ENCODE results near the gene OOSP2.
"Not testable (repeated sequence)": the region's sequence is repeated elsewhere in the genome, so short reads cannot be mapped to it uniquely, and the experiment has no call there.

The OOSP2 gene

DNA sequence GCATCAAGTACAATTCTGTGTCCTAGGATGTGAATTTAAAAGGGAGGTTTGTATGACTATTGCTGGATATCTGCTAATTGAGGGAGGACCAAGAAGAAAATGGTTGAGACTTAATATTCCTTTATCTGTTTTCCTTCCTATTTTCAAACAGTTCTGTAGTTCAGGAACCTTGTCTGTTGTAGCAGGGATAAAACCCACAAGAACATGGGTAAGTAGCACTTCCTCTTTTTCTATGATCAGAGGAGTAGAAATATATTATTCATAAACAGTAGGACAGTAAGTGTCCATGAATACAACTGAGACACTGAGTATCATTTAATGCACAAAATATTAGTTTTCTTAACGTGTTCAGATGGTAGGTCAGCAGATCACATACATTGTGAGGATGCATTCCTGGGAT is 23.9 kb downstream of the OOSP2 start:
- no peak overlapping the region for H2BK12ac ChIP-seq (ENCODE audit: low read length in 2 of 2)
- H3K23ac ChIP-seq (ENCODE audit: low read length in 2 of 2): no peak overlapping the region
- no peaks in the 10 kb centered on the region for H3K27me3 ChIP-seq (ENCODE audit: control insufficient read depth in 1 of 2, insufficient read depth in 1 of 2, low read length in 2 of 2)
- H2AK5ac ChIP-seq (ENCODE audit: low read length, severe bottlenecking): no peak overlapping the region
- H3K79me1 ChIP-seq (replicated peaks; ENCODE audit: low read length, poor library complexity, severe bottlenecking): no peaks in the 10 kb centered on the region
- no peak overlapping the region for H3K18ac ChIP-seq (ENCODE audit: low read depth in 1 of 2, low read length in 2 of 2)
- no peaks in the 10 kb centered on the region for H3K36me3 ChIP-seq (ENCODE audit: control insufficient read depth in 1 of 2, insufficient read depth in 2 of 2, low read depth in 1 of 2, low read length in 2 of 2)
- H3K4me2 ChIP-seq (ENCODE audit: low read length, poor library complexity, severe bottlenecking): no peak overlapping the region
- no peak overlapping the region for H4K8ac ChIP-seq (ENCODE audit: low read length)
- H3K4me3 ChIP-seq (ENCODE audit: insufficient read depth in 1 of 2, low read depth in 1 of 2, low read length in 2 of 2): no peak overlapping the region
- WGBS: 50% methylated on average over 1 of the region's 1 CpG
- H3K14ac ChIP-seq (ENCODE audit: low read length in 2 of 2): no peak overlapping the region
- no peak overlapping the region for H2BK120ac ChIP-seq (ENCODE audit: low read depth, low read length)
- H4K91ac ChIP-seq (ENCODE audit: low read length): no peak overlapping the region
- no peaks in the 10 kb centered on the region for H3K4me1 ChIP-seq (ENCODE audit: control insufficient read depth, insufficient read depth, low read depth, low read length)
- H2BK5ac ChIP-seq (ENCODE audit: low read depth, low read length, poor library complexity, severe bottlenecking): no peak overlapping the region
- no peak overlapping the region for H2BK15ac ChIP-seq (ENCODE audit: low read depth, poor library complexity, severe bottlenecking)
- H3K9ac ChIP-seq (ENCODE audit: low read length): no peak overlapping the region
- no peak overlapping the region for H2AFZ ChIP-seq (ENCODE audit: low read depth, low read length)
- H3K27ac ChIP-seq (ENCODE audit: low read length, poor library complexity, severe bottlenecking): no peak overlapping the region
- DNase-seq: no peak
- H3K9me3 ChIP-seq (ENCODE audit: control insufficient read depth, low read length): peaks cover 6% of the 10 kb centered on the region
- H3K4ac ChIP-seq (ENCODE audit: low read depth in 1 of 2, low read length in 2 of 2): no peak overlapping the region

DNA sequence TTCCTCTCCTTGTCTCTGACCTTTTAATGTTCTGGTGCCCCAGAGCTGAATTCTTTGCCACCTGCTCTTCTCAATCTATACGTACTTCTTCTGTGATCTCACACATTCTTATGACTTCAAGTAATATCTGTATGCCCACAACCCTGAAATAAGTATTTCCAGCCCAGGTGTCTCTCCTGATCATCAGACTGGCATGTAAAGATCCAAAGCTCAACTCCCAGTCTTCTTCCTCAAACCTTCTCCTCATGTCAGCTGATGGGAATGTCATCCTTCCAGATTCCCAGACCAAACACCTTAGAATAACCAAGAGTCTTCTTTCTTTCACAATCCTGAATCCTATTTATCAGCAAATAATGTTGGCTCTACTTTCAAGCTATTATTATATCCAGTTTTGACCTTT is 25.6 kb downstream of the OOSP2 start:
- no peak for DNase-seq
- H4K8ac ChIP-seq (ENCODE audit: low read length): no peak overlapping the region
- no peak overlapping the region for H2BK12ac ChIP-seq (ENCODE audit: low read length in 2 of 2)
- H3K4me1 ChIP-seq (ENCODE audit: control insufficient read depth, insufficient read depth, low read depth, low read length): no peaks in the 10 kb centered on the region
- no peak overlapping the region for H2BK5ac ChIP-seq (ENCODE audit: low read depth, low read length, poor library complexity, severe bottlenecking)
- H3K18ac ChIP-seq (ENCODE audit: low read depth in 1 of 2, low read length in 2 of 2): no peak overlapping the region
- WGBS: 89% methylated on average over 1 of the region's 1 CpG
- no peak overlapping the region for H3K27ac ChIP-seq (ENCODE audit: low read length, poor library complexity, severe bottlenecking)
- H2AFZ ChIP-seq (ENCODE audit: low read depth, low read length): no peak overlapping the region
- H3K4me2 ChIP-seq (ENCODE audit: low read length, poor library complexity, severe bottlenecking): no peak overlapping the region
- H3K9ac ChIP-seq (ENCODE audit: low read length): no peak overlapping the region
- H2BK120ac ChIP-seq (ENCODE audit: low read depth, low read length): no peak overlapping the region
- no peaks in the 10 kb centered on the region for H3K79me1 ChIP-seq (replicated peaks; ENCODE audit: low read length, poor library complexity, severe bottlenecking)
- no peak overlapping the region for H3K23ac ChIP-seq (ENCODE audit: low read length in 2 of 2)
- H3K9me3 ChIP-seq (ENCODE audit: control insufficient read depth, low read length): no peaks in the 10 kb centered on the region
- no peak overlapping the region for H3K14ac ChIP-seq (ENCODE audit: low read length in 2 of 2)
- no peak overlapping the region for H3K4ac ChIP-seq (ENCODE audit: low read depth in 1 of 2, low read length in 2 of 2)
- no peaks in the 10 kb centered on the region for H3K27me3 ChIP-seq (ENCODE audit: control insufficient read depth in 1 of 2, insufficient read depth in 1 of 2, low read length in 2 of 2)
- H3K36me3 ChIP-seq (ENCODE audit: control insufficient read depth in 1 of 2, insufficient read depth in 2 of 2, low read depth in 1 of 2, low read length in 2 of 2): no peaks in the 10 kb centered on the region
- no peak overlapping the region for H2AK5ac ChIP-seq (ENCODE audit: low read length, severe bottlenecking)
- H2BK15ac ChIP-seq (ENCODE audit: low read depth, poor library complexity, severe bottlenecking): no peak overlapping the region
- no peak overlapping the region for H3K4me3 ChIP-seq (ENCODE audit: insufficient read depth in 1 of 2, low read depth in 1 of 2, low read length in 2 of 2)
- no peak overlapping the region for H4K91ac ChIP-seq (ENCODE audit: low read length)

DNA sequence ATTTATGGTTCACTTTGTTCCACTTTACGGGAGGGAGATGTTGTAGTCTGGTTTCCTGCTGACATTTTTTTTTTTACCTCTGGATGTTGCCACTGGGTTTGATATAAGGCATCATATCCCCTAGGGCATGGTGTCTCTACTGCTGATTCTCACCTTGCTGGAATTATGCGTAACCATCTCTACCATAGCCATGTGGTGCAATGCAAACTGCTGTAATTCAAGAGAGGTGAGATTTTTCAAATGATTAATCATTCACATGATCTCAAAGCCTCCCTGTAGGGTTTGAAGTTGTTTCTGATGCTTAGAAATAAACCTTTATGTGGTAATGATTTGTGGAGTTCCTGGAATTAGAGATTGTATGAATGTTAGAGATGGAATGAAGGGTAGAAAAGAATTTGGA is 29.2 kb downstream of the OOSP2 start:
- 67% methylated on average over 2 of the region's 2 CpGs for WGBS
- no peak overlapping the region for H3K14ac ChIP-seq (ENCODE audit: low read length in 2 of 2)
- H3K27me3 ChIP-seq (ENCODE audit: control insufficient read depth in 1 of 2, insufficient read depth in 1 of 2, low read length in 2 of 2): no peaks in the 10 kb centered on the region

DNA sequence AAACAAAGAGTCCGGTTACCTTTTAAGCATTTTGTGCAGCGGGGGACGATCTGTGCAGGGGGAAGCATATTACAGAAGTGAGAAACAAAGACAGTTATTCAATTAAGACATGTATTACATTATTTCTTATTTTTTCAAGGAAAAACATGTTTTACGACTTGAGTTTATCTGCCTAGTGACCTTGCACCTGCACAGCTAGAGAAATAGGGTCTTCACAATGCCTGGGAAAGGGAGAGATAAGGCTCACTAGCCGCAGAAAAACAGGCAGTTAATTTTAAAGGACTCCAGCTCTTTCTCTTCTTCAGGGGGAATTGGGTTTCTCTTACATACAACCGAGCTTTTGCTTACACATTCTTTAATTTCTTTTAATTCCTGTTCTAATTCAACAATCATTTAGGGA is 31.4 kb downstream of the OOSP2 start:
- H2AFZ ChIP-seq (ENCODE audit: low read depth, low read length); H3K4me3 ChIP-seq (ENCODE audit: insufficient read depth in 1 of 2, low read depth in 1 of 2, low read length in 2 of 2); H3K23ac ChIP-seq (ENCODE audit: low read length in 2 of 2); H3K4ac ChIP-seq (ENCODE audit: low read depth in 1 of 2, low read length in 2 of 2); H2BK5ac ChIP-seq (ENCODE audit: low read depth, low read length, poor library complexity, severe bottlenecking); H2BK12ac ChIP-seq (ENCODE audit: low read length in 2 of 2); H3K27me3 ChIP-seq (ENCODE audit: control insufficient read depth in 1 of 2, insufficient read depth in 1 of 2, low read length in 2 of 2); H2BK15ac ChIP-seq (ENCODE audit: low read depth, poor library complexity, severe bottlenecking); H3K9me3 ChIP-seq (ENCODE audit: control insufficient read depth, low read length); H3K27ac ChIP-seq (ENCODE audit: low read length, poor library complexity, severe bottlenecking); H3K4me1 ChIP-seq (ENCODE audit: control insufficient read depth, insufficient read depth, low read depth, low read length); H3K36me3 ChIP-seq (ENCODE audit: control insufficient read depth in 1 of 2, insufficient read depth in 2 of 2, low read depth in 1 of 2, low read length in 2 of 2); H3K14ac ChIP-seq (ENCODE audit: low read length in 2 of 2); H2BK120ac ChIP-seq (ENCODE audit: low read depth, low read length); H3K4me2 ChIP-seq (ENCODE audit: low read length, poor library complexity, severe bottlenecking); DNase-seq; H2AK5ac ChIP-seq (ENCODE audit: low read length, severe bottlenecking); H4K8ac ChIP-seq (ENCODE audit: low read length); H4K91ac ChIP-seq (ENCODE audit: low read length); H3K79me1 ChIP-seq (replicated peaks; ENCODE audit: low read length, poor library complexity, severe bottlenecking); H3K9ac ChIP-seq (ENCODE audit: low read length); H3K18ac ChIP-seq (ENCODE audit: low read depth in 1 of 2, low read length in 2 of 2): not testable (repeated sequence)
- 79% methylated on average over 6 of the region's 6 CpGs for WGBS

More for the DNA sequence above, 29.2 kb downstream of the OOSP2 start:
- H3K27ac ChIP-seq (ENCODE audit: low read length, poor library complexity, severe bottlenecking): no peak overlapping the region
- no peak overlapping the region for H3K4ac ChIP-seq (ENCODE audit: low read depth in 1 of 2, low read length in 2 of 2)
- no peak for DNase-seq
- no peaks in the 10 kb centered on the region for H3K9me3 ChIP-seq (ENCODE audit: control insufficient read depth, low read length)
- no peak overlapping the region for H2AK5ac ChIP-seq (ENCODE audit: low read length, severe bottlenecking)
- H3K4me3 ChIP-seq (ENCODE audit: insufficient read depth in 1 of 2, low read depth in 1 of 2, low read length in 2 of 2): no peak overlapping the region
- H2BK15ac ChIP-seq (ENCODE audit: low read depth, poor library complexity, severe bottlenecking): no peak overlapping the region
- no peak overlapping the region for H3K4me2 ChIP-seq (ENCODE audit: low read length, poor library complexity, severe bottlenecking)
- no peaks in the 10 kb centered on the region for H3K79me1 ChIP-seq (replicated peaks; ENCODE audit: low read length, poor library complexity, severe bottlenecking)
- H4K91ac ChIP-seq (ENCODE audit: low read length): no peak overlapping the region
- no peaks in the 10 kb centered on the region for H3K36me3 ChIP-seq (ENCODE audit: control insufficient read depth in 1 of 2, insufficient read depth in 2 of 2, low read depth in 1 of 2, low read length in 2 of 2)
- H2AFZ ChIP-seq (ENCODE audit: low read depth, low read length): no peak overlapping the region
- no peak overlapping the region for H3K23ac ChIP-seq (ENCODE audit: low read length in 2 of 2)
- H3K9ac ChIP-seq (ENCODE audit: low read length): no peak overlapping the region
- H2BK12ac ChIP-seq (ENCODE audit: low read length in 2 of 2): no peak overlapping the region
- no peak overlapping the region for H2BK5ac ChIP-seq (ENCODE audit: low read depth, low read length, poor library complexity, severe bottlenecking)
- no peak overlapping the region for H2BK120ac ChIP-seq (ENCODE audit: low read depth, low read length)
- H3K4me1 ChIP-seq (ENCODE audit: control insufficient read depth, insufficient read depth, low read depth, low read length): no peaks in the 10 kb centered on the region
- H3K18ac ChIP-seq (ENCODE audit: low read depth in 1 of 2, low read length in 2 of 2): no peak overlapping the region
- no peak overlapping the region for H4K8ac ChIP-seq (ENCODE audit: low read length)
